BLaER1 treated with 17β-estradiol and CSF1 and Interleukin-3, amounts not matched to agents 10 nM and 100 nM (cell line): ENCODE measurements around the gene MPV17.
"Not testable (repeated sequence)": the region's sequence is repeated elsewhere in the genome, so short reads cannot be mapped to it uniquely, and the experiment has no call there.

Source experiments
- H3K27ac ChIP-seq, 11 experiments: shearing (Covaris generic); formaldehyde crosslinking; 2 replicates each; pipeline ENCODE4 v1.8.1; 2022
- H3K27me3 ChIP-seq, 11 experiments: shearing (Covaris generic); formaldehyde crosslinking; 2 replicates each; pipeline ENCODE4 v1.8.1; 2022
- H3K36me3 ChIP-seq, 11 experiments: shearing (Covaris generic); formaldehyde crosslinking; 2 replicates each; pipeline ENCODE4 v1.8.1; 2022
- H3K4me1 ChIP-seq, 10 experiments: shearing (Covaris generic); formaldehyde crosslinking; 2 replicates each; pipeline ENCODE4 v1.8.1; 2022
- H3K4me2 ChIP-seq, 11 experiments: shearing (Covaris generic); formaldehyde crosslinking; 2 replicates each; pipeline ENCODE4 v1.8.1; 2022
- H3K4me3 ChIP-seq, 10 experiments: shearing (Covaris generic); formaldehyde crosslinking; 2 replicates each; pipeline ENCODE4 v1.8.1; 2022
- H3K9ac ChIP-seq, 11 experiments: shearing (Covaris generic); formaldehyde crosslinking; 2 replicates each; pipeline ENCODE4 v1.8.1; 2022
- H3K9me3 ChIP-seq, 11 experiments: shearing (Covaris generic); formaldehyde crosslinking; replicated peaks in 1 of 11; 2 replicates each; pipeline ENCODE4 v1.8.1; 2022
- H4K20me1 ChIP-seq, 11 experiments: shearing (Covaris generic); formaldehyde crosslinking; 2 replicates each; pipeline ENCODE4 v1.8.1; 2022
- Cebpa-rat ChIP-seq, 11 experiments: shearing (Covaris generic); IDR thresholded peaks; 2 replicates each; pipeline ENCODE4 v1.8.1; 2022

MPV17 gene

GRCh38 chr2:27307287-27307544 is 15.7 kb downstream of the MPV17 start:
- Histone ChIP-seq H3K9ac (no peak overlapping the region), H3K36me3 (peaks cover 29 to 50% (median 40%) of the 10 kb centered on the region in 11 experiments), H3K27me3 (peaks cover 8 to 26% (median 20%) of the 10 kb centered on the region in 11 experiments; a peak in 17 of 22 replicates), H3K27ac (no peak overlapping the region), H3K4me1 (peaks cover 0 to 9% (median 5%) of the 10 kb centered on the region in 10 experiments; a peak in 7 of 20 replicates), H3K9me3 (no peaks in the 10 kb centered on the region), H3K4me3 (no peak overlapping the region), H4K20me1 (peaks cover 0 to 63% (median 8%) of the 10 kb centered on the region in 11 experiments; a peak in 14 of 22 replicates), H3K4me2 (no peak overlapping the region)
- TF ChIP-seq Cebpa-rat (IDR thresholded peaks at IDR 0.05), result no peak

- no peak for TF ChIP-seq Cebpa-rat (IDR thresholded peaks at IDR 0.05)
- H3K4me2 ChIP-seq, result no peak overlapping the region
Measured at GRCh38 chr2:27306573-27307286, 16.2 kb downstream of the MPV17 start.

GRCh38 chr2:27306136-27306535 is 16.8 kb downstream of the MPV17 start:
- H3K27me3 ChIP-seq, result peaks cover 8 to 26% (median 20%) of the 10 kb centered on the region in 11 experiments; a peak in 17 of 22 replicates
- peaks cover 0 to 55% (median 8%) of the 10 kb centered on the region in 11 experiments; a peak in 14 of 22 replicates for H4K20me1 ChIP-seq
- no peak overlapping the region for H3K4me2 ChIP-seq
- no peak overlapping the region for H3K27ac ChIP-seq
- H3K4me1 ChIP-seq, result peaks cover 0 to 9% (median 5%) of the 10 kb centered on the region in 10 experiments; a peak in 7 of 20 replicates
- peaks cover 18 to 39% (median 30%) of the 10 kb centered on the region in 11 experiments for H3K36me3 ChIP-seq
- no peak for TF ChIP-seq Cebpa-rat (IDR thresholded peaks at IDR 0.05)
- no peak overlapping the region for H3K4me3 ChIP-seq
- H3K9me3 ChIP-seq, result no peaks in the 10 kb centered on the region
- no peak overlapping the region for H3K9ac ChIP-seq

More at GRCh38 chr2:27306573-27307286, 16.2 kb downstream of the MPV17 start:
- H3K27ac ChIP-seq, result no peak overlapping the region
- H3K36me3 ChIP-seq, result peaks cover 24 to 45% (median 36%) of the 10 kb centered on the region in 11 experiments
- H3K9me3 ChIP-seq, result no peaks in the 10 kb centered on the region
- H3K4me1 ChIP-seq, result peaks cover 0 to 9% (median 5%) of the 10 kb centered on the region in 10 experiments; a peak in 7 of 20 replicates
- no peak overlapping the region for H3K4me3 ChIP-seq
- peaks cover 0 to 60% (median 8%) of the 10 kb centered on the region in 11 experiments; a peak in 14 of 22 replicates for H4K20me1 ChIP-seq
- no peak overlapping the region for H3K9ac ChIP-seq
- H3K27me3 ChIP-seq, result peaks cover 8 to 26% (median 20%) of the 10 kb centered on the region in 11 experiments; a peak in 17 of 22 replicates

- Histone ChIP-seq H4K20me1 (peaks cover 0 to 54% (median 8%) of the 10 kb centered on the region in 11 experiments; a peak in 14 of 22 replicates), H3K9ac (no peak overlapping the region), H3K4me3 (no peak overlapping the region), H3K4me1 (peaks cover 0 to 9% (median 5%) of the 10 kb centered on the region in 10 experiments; a peak in 7 of 20 replicates), H3K27me3 (peaks cover 8 to 26% (median 20%) of the 10 kb centered on the region in 11 experiments; a peak in 17 of 22 replicates), H3K27ac (no peak overlapping the region), H3K36me3 (peaks cover 16 to 35% (median 30%) of the 10 kb centered on the region in 11 experiments), H3K9me3 (no peaks in the 10 kb centered on the region), H3K4me2 (no peak overlapping the region)
- no peak for TF ChIP-seq Cebpa-rat (IDR thresholded peaks at IDR 0.05)
Measured at GRCh38 chr2:27305516-27305915, 17.4 kb downstream of the MPV17 start.

GRCh38 chr2:27304488-27305240 is 18.2 kb downstream of the MPV17 start:
- Histone ChIP-seq H3K36me3 (peaks cover 13 to 27% (median 21%) of the 10 kb centered on the region in 11 experiments), H3K27me3 (peaks cover 8 to 26% (median 20%) of the 10 kb centered on the region in 11 experiments; a peak in 17 of 22 replicates)
- TF ChIP-seq Cebpa-rat (IDR thresholded peaks at IDR 0.05), result no peak

GRCh38 chr2:27303093-27304025 is 19.5 kb downstream of the MPV17 start:
- Histone ChIP-seq H3K27ac (no peak overlapping the region), H3K9ac (no peak overlapping the region), H3K4me3 (no peak overlapping the region), H4K20me1 (peaks cover 0 to 35% (median 6%) of the 10 kb centered on the region in 11 experiments; a peak in 14 of 22 replicates), H3K4me1 (peaks cover 0 to 9% (median 5%) of the 10 kb centered on the region in 10 experiments; a peak in 7 of 20 replicates), H3K9me3 (no peaks in the 10 kb centered on the region), H3K36me3 (peaks cover 0 to 15% (median 9%) of the 10 kb centered on the region in 11 experiments; a peak in 16 of 22 replicates), H3K27me3 (peaks cover 8 to 25% (median 20%) of the 10 kb centered on the region in 11 experiments; a peak in 17 of 22 replicates), H3K4me2 (peak overlapping the region; percentile 16 to 58 (median 36); a peak in 16 of 22 replicates)
- no peak for TF ChIP-seq Cebpa-rat (IDR thresholded peaks at IDR 0.05)

More at GRCh38 chr2:27304488-27305240, 18.2 kb downstream of the MPV17 start:
- Histone ChIP-seq H3K4me2 (no peak overlapping the region), H4K20me1 (peaks cover 0 to 45% (median 8%) of the 10 kb centered on the region in 11 experiments; a peak in 14 of 22 replicates), H3K9me3 (no peaks in the 10 kb centered on the region), H3K4me1 (peaks cover 0 to 9% (median 5%) of the 10 kb centered on the region in 10 experiments; a peak in 7 of 20 replicates), H3K27ac (no peak overlapping the region), H3K4me3 (no peak overlapping the region), H3K9ac (no peak overlapping the region)

GRCh38 chr2:27300606-27301005 is 22.3 kb downstream of the MPV17 start:
- not testable (repeated sequence) for H3K4me2 ChIP-seq, H3K27me3 ChIP-seq, H3K9ac ChIP-seq, H4K20me1 ChIP-seq, H3K9me3 ChIP-seq, H3K4me1 ChIP-seq, H3K4me3 ChIP-seq, H3K27ac ChIP-seq, H3K36me3 ChIP-seq

GRCh38 chr2:27298391-27299080 is 24.4 kb downstream of the MPV17 start:
- Histone ChIP-seq H3K4me1 (peaks cover 0 to 11% (median 6%) of the 10 kb centered on the region in 10 experiments; a peak in 12 of 20 replicates), H3K9ac (no peak overlapping the region), H3K4me3 (no peak overlapping the region), H3K9me3 (no peaks in the 10 kb centered on the region), H3K27ac (no peak overlapping the region), H4K20me1 (no peaks in the 10 kb centered on the region), H3K27me3 (no peaks in the 10 kb centered on the region), H3K36me3 (no peaks in the 10 kb centered on the region), H3K4me2 (no peak overlapping the region)
- TF ChIP-seq Cebpa-rat (IDR thresholded peaks at IDR 0.05), result no peak
